GM12865 (cell line): Measurements from ENCODE around the gene PGAP1.
"Not testable (repeated sequence)": the region's sequence is repeated elsewhere in the genome, so short reads cannot be mapped to it uniquely, and the experiment has no call there.

ENCODE experiments used
- DNase-seq: peaks from one replicate; pipeline ENCODE4 v3.0.0; 2010; ENCODE audit warnings: low read depth
- H3K4me3 ChIP-seq: 2 replicates; pipeline ENCODE4 v1.5.1; 2011; ENCODE audit warnings: mild to moderate bottlenecking, low read depth, low read length, control low read depth
- CTCF ChIP-seq: IDR thresholded peaks from 2 replicates; pipeline ENCODE4 v1.5.1; 2011; ENCODE audit warnings: low read length, control low read depth, low read depth, inconsistent platforms; ENCODE audit not compliant: insufficient read depth; ENCODE audit errors: missing control alignments

PGAP1 gene

GRCh38 chr2:196918927-196919326 is 7.6 kb downstream of the PGAP1 start:
- DNase-seq = no peak
- no peak overlapping the region for H3K4me3 ChIP-seq
- TF ChIP-seq CTCF = no peak

- TF ChIP-seq CTCF = no peak
- H3K4me3 ChIP-seq = no peak overlapping the region
- no peak for DNase-seq
Measured at GRCh38 chr2:196917802-196918201, 8.7 kb downstream of the PGAP1 start.

- DNase-seq = no peak
- no peak overlapping the region for H3K4me3 ChIP-seq
- TF ChIP-seq CTCF = no peak
Measured at GRCh38 chr2:196915507-196916189, 10.9 kb downstream of the PGAP1 start.

GRCh38 chr2:196914867-196915460 is 11.5 kb downstream of the PGAP1 start:
- TF ChIP-seq CTCF = no peak
- peak; percentile 59 for DNase-seq
- H3K4me3 ChIP-seq = no peak overlapping the region

- no peak for TF ChIP-seq CTCF
- no peak for DNase-seq
- no peak overlapping the region for H3K4me3 ChIP-seq
Measured at GRCh38 chr2:196913691-196914090, 12.8 kb downstream of the PGAP1 start.

- H3K4me3 ChIP-seq, DNase-seq: not testable (repeated sequence)
Measured at GRCh38 chr2:196905365-196905764, 21.1 kb downstream of the PGAP1 start.

- no peak overlapping the region for H3K4me3 ChIP-seq
- no peak for TF ChIP-seq CTCF
- DNase-seq = no peak
Measured at GRCh38 chr2:196902828-196903227, 23.7 kb downstream of the PGAP1 start.
